Activated gamma-delta T cell treated with anti-CD3 and anti-CD28 coated beads, Interleukin-2, amount 50 U/mL, for 16 hours (primary cell): ENCODE results near the gene THUMPD2.

Source experiments
- DNase-seq: peaks from one replicate; pipeline ENCODE4 v3.0.0-alpha.2; 2020; ENCODE audit warnings: low read depth

The THUMPD2 gene

GRCh38 chr2:39717067-39717466, 62.0 kb downstream of the THUMPD2 start:
- no peak for DNase-seq

- no peak for DNase-seq
Observed at GRCh38 chr2:39715822-39716221, 63.2 kb downstream of the THUMPD2 start.

GRCh38 chr2:39715095-39715494, 64.0 kb downstream of the THUMPD2 start:
- no peak for DNase-seq

GRCh38 chr2:39712953-39713352, 66.1 kb downstream of the THUMPD2 start:
- no peak for DNase-seq

GRCh38 chr2:39710807-39711206, 68.3 kb downstream of the THUMPD2 start:
- no peak for DNase-seq

GRCh38 chr2:39708003-39708402, 71.1 kb downstream of the THUMPD2 start:
- no peak for DNase-seq

- no peak for DNase-seq
Observed at GRCh38 chr2:39706945-39707344, 72.1 kb downstream of the THUMPD2 start.

- DNase-seq = no peak
Observed at GRCh38 chr2:39706312-39706711, 72.7 kb downstream of the THUMPD2 start.

- DNase-seq = no peak
Observed at GRCh38 chr2:39705638-39706037, 73.4 kb downstream of the THUMPD2 start.

- no peak for DNase-seq
Observed at GRCh38 chr2:39704540-39704939, 74.5 kb downstream of the THUMPD2 start.

GRCh38 chr2:39703181-39703872, 75.7 kb downstream of the THUMPD2 start:
- no peak for DNase-seq

- DNase-seq = no peak
Observed at GRCh38 chr2:39701137-39701536, 77.9 kb downstream of the THUMPD2 start.

GRCh38 chr2:39697454-39697853, 81.6 kb downstream of the THUMPD2 start:
- DNase-seq = no peak

- no peak for DNase-seq
Observed at GRCh38 chr2:39696838-39697237, 82.2 kb downstream of the THUMPD2 start.

GRCh38 chr2:39696101-39696553, 82.9 kb downstream of the THUMPD2 start:
- DNase-seq = no peak

- no peak for DNase-seq
Observed at GRCh38 chr2:39693245-39693644, 85.8 kb downstream of the THUMPD2 start.

GRCh38 chr2:39689876-39690275, 89.2 kb downstream of the THUMPD2 start:
- DNase-seq = no peak

- DNase-seq = no peak
Observed at GRCh38 chr2:39689272-39689841, 89.7 kb downstream of the THUMPD2 start.

GRCh38 chr2:39688181-39688580, 90.9 kb downstream of the THUMPD2 start:
- DNase-seq = no peak

GRCh38 chr2:39686456-39686855, 92.6 kb downstream of the THUMPD2 start:
- no peak for DNase-seq
